Right atrium auricular region (tissue), 2 donors: ENCODE results near the gene KCNQ1. TPM values are rescaled to one million over a fixed set of nuclear protein-coding genes. Genes with fewer than 3 reads are reported as not detected.

Source experiments
- DNase-seq: peaks from one replicate; pipeline ENCODE4 v3.0.0-alpha.2; 2019; ENCODE audit warnings: low spot score
- H3K27ac ChIP-seq, 2 donors: fragments of 200-600 bp; sonication (generic); 1 replicate in 1 of 2; 2 replicates in 1 of 2; pipeline ENCODE4 v1.5.1; 2016 to 2019
- H3K27me3 ChIP-seq, 2 donors: fragments of 200-600 bp; sonication (generic); one replicate each; pipeline versions ENCODE4 v1.5.1 to v1.6.0; 2017 to 2019
- H3K36me3 ChIP-seq: fragments of 200-600 bp; sonication (generic); one replicate; pipeline ENCODE4 v1.5.1; 2016
- H3K4me1 ChIP-seq, 2 donors: fragments of 200-600 bp; sonication (generic); one replicate each; pipeline versions ENCODE4 v1.5.1 to v1.6.0; 2017 to 2019
- H3K4me3 ChIP-seq, 2 donors: fragments of 200-600 bp; sonication (generic); 1 replicate in 1 of 2; 2 replicates in 1 of 2; pipeline ENCODE4 v1.5.1; 2017 to 2019; ENCODE audit warnings: mild to moderate bottlenecking in 1 of 2, moderate library complexity in 1 of 2
- H3K9me3 ChIP-seq, 2 donors: fragments of 200-600 bp; sonication (generic); one replicate each; pipeline ENCODE4 v1.5.1; 2019
- CTCF ChIP-seq, 2 donors: fragments of 200-600 bp; sonication (generic); IDR thresholded peaks; one replicate each; pipeline ENCODE4 v1.5.1; 2019; ENCODE audit warnings: antibody characterized with exemption in 2 of 2
- total RNA-seq, 2 donors: library from RNA; depleted of rRNA; stranded (reverse); fragments of >200 nt; gene quantifications; one replicate each; pipeline ENCODE4 v1.1.0, GENCODE V29; 2016

The KCNQ1 gene
- total RNA-seq, 2 donors from 2014 or later: 12.7 to 25.1 TPM

- no peak for TF ChIP-seq CTCF (IDR thresholded peaks at IDR 0.05)
- H3K4me3 ChIP-seq: no peak overlapping the region
- no peaks in the 10 kb centered on the region for H3K27me3 ChIP-seq
- H3K9me3 ChIP-seq: no peaks in the 10 kb centered on the region
- peaks cover 0 to 51% of the 10 kb centered on the region in 2 donors for H3K4me1 ChIP-seq
- no peaks in the 10 kb centered on the region for H3K36me3 ChIP-seq
- no peak for DNase-seq
- no peak overlapping the region for H3K27ac ChIP-seq
Observed at GRCh38 chr11:2529636-2530035, 84.8 kb downstream of the KCNQ1 start.

GRCh38 chr11:2530131-2530854 lies 85.5 kb downstream of the KCNQ1 start:
- no peak for TF ChIP-seq CTCF (IDR thresholded peaks at IDR 0.05)
- no peak overlapping the region for H3K27ac ChIP-seq
- H3K4me3 ChIP-seq: no peak overlapping the region
- H3K4me1 ChIP-seq: peaks cover 0 to 45% of the 10 kb centered on the region in 2 donors
- no peaks in the 10 kb centered on the region for H3K27me3 ChIP-seq
- DNase-seq: no peak
- H3K36me3 ChIP-seq: no peaks in the 10 kb centered on the region
- no peaks in the 10 kb centered on the region for H3K9me3 ChIP-seq

GRCh38 chr11:2530855-2531200 lies 86.0 kb downstream of the KCNQ1 start:
- no peaks in the 10 kb centered on the region for H3K36me3 ChIP-seq
- peaks cover 0 to 40% of the 10 kb centered on the region in 2 donors for H3K4me1 ChIP-seq
- DNase-seq: no peak
- H3K27me3 ChIP-seq: no peaks in the 10 kb centered on the region
- no peaks in the 10 kb centered on the region for H3K9me3 ChIP-seq
- TF ChIP-seq CTCF (IDR thresholded peaks at IDR 0.05): no peak
- H3K27ac ChIP-seq: no peak overlapping the region
- H3K4me3 ChIP-seq: no peak overlapping the region

GRCh38 chr11:2531277-2531986 lies 86.6 kb downstream of the KCNQ1 start:
- TF ChIP-seq CTCF (IDR thresholded peaks at IDR 0.05): peak; percentile 94 to 98
- Histone ChIP-seq H3K4me1 (peaks cover 0 to 34% of the 10 kb centered on the region in 2 donors), H3K4me3 (no peak overlapping the region), H3K36me3 (no peaks in the 10 kb centered on the region), H3K9me3 (no peaks in the 10 kb centered on the region), H3K27ac (no peak overlapping the region), H3K27me3 (no peaks in the 10 kb centered on the region)
- peak; percentile 81 for DNase-seq

- Histone ChIP-seq H3K27ac (no peak overlapping the region), H3K36me3 (no peaks in the 10 kb centered on the region), H3K9me3 (no peaks in the 10 kb centered on the region), H3K4me1 (peaks cover 0 to 26% of the 10 kb centered on the region in 2 donors), H3K4me3 (no peak overlapping the region), H3K27me3 (no peaks in the 10 kb centered on the region)
- no peak for DNase-seq
- no peak for TF ChIP-seq CTCF (IDR thresholded peaks at IDR 0.05)
Observed at GRCh38 chr11:2531987-2532703, 87.3 kb downstream of the KCNQ1 start.
